HG03139 (cell line): ENCODE data around the gene CDH23.
"Not testable (repeated sequence)": the region's sequence is repeated elsewhere in the genome, so short reads cannot be mapped to it uniquely, and the experiment has no call there.

Experiments
- ATAC-seq: cut with Tn5 transposase; IDR thresholded peaks from one replicate; pipeline ENCODE4 v1.9.1; 2021; ENCODE audit not compliant: unreplicated experiment

The CDH23 gene

DNA sequence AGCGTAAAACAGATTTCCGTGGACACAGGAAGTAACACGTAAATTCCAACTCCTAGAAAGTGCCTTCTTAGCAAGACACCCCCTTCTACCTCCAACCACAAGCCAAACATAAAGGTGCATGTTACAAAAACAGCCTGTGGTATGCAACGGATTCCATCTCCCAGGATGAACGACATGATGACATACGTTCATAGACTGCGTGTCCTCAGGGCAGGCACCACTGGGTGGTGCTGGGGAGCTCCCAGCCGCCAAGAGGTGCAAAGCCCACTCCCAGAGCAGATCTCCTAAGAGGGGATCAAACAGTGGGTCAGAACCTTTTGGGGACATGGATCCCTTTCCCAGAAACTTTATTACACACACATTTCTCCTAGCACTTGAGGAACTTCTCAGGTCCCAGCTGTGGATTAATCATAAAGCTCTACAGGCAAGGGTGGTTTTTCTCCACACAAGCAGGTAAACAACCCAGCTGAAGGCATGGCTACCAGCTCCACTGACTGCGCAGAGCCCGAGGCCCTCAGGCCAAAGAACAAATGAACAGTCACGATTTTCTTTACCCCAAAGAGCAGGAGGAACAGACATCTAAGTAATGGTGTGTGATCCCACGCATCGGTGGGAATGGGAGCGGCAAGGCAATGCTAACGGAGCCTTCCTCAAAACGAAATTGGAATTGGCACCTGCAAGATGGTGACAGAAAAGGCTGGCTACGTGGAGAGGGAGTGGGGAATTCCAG lies 440.5 kb downstream of the CDH23 start:
- no peak for ATAC-seq

DNA sequence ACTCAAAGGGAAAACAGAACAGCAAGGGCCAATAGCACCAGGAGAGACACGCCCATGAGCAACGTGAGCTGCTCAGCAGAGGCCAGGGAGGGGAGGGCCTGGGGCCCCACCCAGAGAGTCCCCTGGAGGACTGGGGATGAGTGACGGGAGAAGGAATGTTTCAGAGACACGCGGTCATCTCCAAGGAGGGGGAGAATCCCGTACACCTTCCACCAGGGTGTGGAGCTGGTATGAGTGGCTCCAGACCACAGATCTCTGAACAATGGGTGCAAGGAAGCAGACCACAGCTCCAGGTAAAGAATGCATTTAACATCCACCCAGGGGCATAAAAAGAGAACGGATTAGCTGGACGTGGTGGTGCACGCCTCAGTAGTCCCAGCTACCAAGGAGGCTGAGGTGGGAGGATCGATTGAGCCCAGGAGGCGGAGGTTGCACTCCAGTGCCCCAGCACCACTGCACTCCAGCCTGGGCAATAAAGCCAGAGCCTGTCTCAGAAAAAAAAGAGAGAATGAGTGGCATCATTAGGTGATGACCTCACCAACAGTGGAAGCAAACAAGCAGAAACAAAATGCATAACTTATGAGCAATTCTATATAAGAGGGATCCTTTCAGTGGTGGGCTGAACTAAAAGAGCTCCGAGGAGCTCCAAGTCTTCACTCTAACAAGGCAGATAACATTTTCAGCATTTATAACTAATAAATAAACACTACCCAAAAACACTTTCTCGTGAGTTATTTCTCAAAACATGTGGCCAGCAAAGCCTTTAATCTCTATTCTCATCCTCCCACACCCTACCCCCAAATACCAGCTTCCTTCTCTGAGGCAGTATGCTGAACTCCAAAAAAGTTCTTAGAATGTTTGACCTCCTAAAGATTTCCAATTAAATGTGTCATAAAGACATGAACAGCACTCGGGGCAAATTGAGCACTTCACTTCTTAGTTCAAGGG lies 441.8 kb downstream of the CDH23 start:
- ATAC-seq: no peak

DNA sequence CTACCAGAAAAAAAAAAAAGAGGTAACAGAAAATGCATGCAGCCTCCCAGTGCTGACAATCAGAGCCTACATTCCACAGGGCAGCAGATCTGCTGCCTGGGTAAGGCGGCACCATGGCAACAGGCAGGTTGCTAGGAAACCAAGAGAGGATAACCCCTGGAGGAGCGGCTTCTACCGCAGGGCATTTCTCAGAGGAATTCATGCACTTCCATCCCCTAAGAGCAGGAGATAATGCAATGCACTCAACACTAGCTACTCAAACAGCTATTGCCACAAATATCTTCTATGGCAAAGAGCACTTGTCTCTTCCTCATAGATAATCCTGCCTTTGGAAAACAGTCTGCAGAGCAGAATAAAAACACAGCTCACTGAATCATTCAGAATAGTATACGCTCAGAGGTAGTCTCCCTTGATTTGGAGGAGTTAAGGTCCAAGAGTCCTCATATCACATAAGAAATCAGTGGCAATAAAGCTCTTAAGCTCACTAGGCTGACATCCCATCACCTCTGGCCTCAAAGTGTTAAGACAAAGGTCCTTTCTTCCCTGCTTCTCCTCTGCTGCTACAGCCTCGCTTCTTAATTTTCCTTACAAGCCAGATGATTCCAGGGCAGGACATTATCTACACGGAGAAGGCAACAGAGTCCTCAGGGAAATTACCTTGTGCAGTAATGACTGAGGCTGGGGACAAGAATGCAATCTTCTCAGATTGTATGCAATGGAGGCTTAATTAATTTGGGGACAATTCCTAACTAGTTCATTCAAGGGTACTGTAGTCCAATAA lies 443.6 kb downstream of the CDH23 start:
- no peak for ATAC-seq

DNA sequence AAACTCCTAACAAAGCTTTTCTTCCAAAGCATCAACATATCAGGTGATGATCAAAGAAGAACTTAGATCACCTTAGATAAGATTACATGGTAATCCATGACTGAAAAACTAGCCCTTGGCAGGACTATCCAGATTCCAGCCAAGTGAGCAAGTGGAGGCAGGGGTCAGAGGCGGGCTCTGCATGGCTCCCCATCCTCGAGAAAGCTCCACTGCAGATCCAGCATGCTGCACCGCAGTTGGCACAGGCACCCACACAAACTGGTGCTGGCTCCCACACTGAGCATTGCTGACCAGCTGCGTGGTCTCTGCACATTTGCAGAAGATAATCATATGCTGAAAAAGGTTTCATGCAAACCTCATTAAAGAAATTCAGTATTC lies 444.2 kb downstream of the CDH23 start:
- ATAC-seq: no peak

DNA sequence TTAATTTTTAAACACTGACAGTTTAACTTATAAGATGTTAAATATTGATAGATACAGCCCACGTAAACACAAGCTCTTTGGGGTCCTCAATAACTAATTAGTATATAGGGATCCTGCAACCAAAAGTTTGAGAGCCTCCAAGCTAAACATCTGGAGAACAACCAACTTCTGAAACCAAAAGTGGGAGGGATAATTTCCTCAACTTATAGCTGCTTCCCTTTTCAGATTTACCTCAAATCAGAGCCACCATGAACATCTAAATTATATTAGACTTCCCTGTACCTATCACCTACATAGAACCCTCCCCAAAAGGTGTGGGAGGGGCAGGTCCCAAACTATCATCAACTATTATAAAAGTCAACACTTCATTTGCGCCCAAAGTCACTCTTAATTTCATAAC lies 445.7 kb downstream of the CDH23 start:
- no peak for ATAC-seq

DNA sequence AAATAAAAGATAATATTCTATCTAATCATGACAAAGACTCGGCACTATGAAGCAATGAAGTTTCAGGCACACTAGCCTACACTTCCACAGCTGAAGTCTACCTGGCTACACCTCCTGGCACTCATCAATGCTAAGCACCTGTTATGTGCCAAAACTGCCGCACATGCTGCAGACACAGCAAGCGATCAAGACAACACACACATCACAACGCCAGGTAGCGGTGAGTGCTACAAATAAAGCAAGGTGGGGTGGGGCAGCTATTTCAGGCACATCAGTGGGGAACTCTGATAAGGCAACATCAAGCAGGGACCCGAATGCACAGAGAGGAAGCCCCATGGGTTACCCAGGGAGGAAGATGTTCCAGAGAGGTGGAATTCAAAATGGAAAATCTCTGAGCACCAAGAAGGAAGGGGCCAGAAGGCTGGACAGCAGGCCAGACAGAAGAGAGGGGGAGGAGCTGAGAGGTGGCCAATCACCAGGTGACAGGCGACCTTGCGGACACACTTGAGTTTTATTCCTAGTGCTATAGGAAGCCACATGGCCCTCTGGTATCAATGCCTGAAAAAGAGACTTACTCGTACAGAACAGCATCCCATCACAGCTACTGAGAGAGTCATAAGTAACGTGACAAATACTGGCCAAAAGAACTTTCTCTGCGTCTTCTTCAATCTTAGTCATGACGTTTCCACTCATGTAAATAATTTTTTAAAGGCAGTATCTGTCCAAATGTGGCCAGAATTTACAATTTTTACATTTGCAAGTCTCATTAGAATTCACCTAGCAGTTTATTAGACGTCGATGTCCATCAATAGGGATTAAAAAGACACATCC lies 446.4 kb downstream of the CDH23 start:
- no peak for ATAC-seq

DNA sequence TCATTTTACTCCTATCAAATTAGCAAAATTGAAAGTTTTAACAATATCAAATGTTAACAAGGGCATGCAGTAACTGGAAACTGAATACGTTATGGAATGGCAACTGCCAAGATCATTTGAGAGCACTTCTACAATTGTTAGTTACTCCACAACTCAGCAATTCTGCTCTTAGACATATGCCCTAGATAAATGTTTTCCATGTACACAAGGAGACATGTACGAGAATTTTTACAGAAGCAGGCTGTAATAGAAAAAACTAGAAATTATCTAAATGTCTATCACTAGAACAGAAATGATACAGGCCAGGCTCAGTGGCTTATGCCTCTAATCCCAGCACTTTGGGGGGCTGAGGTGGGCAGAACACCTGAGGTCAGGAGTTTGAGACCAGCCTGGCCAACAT lies 447.4 kb downstream of the CDH23 start:
- no peak for ATAC-seq

DNA sequence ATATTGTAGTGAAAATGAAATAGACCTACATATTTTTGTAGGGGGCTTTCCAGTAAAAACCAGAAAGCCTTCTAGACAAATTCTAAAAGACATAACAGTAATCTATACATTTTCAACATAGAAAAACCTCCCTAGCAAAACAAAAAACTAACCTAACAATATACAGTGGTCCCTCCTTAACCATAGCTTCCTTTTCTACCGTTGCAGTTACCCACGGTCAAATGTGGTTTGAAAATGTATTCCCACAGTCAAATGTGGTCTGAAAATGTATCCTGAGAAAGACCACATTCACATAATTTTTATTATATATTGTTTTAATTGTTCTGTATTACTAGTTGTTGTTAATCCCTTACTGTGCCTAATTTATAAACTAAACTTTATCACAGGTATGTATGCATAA lies 448.0 kb downstream of the CDH23 start:
- ATAC-seq: no peak

DNA sequence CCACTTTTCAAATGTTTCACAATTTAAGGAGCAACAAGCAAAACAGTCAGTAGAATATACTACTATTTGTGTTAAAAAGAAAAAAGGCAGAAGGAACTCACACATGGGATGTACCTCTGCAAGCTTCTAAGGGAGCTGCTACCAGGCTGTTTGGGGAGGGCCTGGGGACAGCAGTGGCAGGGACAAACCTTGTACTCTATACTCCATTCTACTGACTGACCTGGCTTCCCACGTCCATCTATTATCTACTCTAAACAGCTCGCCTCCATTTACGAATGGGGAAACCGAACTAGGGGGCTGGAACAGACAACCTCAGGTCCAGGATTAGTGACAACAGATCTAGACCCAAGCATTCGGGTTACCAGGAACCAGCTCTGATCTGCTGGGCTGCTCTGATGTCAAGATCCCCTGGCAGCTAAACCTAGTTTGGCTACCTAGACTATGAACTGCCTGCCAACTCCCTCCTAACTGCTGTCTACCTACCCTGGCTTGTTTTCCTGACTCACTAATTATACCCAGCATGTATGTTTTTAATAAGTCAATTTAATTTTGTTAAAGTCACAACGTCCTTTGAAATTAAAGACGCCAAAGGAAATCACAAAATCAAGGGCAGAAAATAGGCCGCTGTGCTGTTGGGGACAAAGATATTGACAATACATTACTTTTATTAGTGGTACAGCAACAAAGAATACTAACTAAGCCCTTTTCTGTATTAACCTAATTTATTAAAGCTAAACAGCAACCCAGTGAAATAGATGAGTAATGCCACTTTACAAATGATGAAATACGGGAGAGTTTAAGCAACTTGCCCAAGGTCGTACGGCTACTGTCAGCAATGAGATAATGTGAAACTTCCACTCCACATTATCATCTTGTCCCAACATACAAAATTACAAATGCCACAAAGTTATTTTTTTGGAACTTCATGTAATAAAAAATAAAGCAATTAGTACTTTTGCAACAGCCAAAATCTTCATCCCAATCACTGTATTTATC lies 449.0 kb downstream of the CDH23 start:
- ATAC-seq: no peak

DNA sequence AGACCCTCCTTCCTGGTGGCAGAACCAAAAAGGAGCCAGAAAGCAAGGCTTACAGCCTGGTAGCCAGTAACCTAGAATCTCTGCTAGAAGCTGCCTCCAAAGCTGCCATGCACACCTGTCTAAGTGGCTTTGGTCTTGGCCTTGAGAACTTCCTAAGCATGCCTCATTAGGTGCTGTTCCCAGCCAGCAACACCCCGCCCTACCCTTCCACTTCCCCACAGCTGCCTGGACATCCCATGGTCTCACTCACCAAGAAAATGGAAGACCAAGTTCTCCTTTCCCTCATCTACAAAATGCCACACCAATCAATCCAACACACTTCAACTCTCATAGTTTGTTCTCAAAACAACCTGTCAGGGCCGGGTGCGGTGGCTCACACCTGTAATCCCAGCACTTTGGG lies 450.1 kb downstream of the CDH23 start:
- ATAC-seq: no peak

DNA sequence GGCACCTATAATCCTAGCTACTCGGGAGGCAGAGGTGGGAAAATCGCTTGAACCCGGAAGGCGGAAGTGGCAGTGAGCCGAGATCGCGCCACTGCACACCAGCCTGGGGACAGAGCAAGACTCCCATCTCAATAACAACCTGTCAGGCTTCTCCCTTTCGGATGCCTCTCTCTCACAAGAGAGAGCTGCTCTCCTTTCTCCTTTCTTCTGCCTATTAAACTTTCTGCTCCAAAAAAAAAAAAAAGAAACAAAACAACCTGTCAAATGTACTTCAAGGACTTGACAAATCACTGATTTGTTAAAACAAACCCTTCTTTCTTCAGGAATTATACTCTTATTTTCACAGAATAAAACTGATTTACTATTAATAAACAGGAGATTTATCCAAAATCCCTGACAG lies 450.7 kb downstream of the CDH23 start:
- ATAC-seq: no peak

DNA sequence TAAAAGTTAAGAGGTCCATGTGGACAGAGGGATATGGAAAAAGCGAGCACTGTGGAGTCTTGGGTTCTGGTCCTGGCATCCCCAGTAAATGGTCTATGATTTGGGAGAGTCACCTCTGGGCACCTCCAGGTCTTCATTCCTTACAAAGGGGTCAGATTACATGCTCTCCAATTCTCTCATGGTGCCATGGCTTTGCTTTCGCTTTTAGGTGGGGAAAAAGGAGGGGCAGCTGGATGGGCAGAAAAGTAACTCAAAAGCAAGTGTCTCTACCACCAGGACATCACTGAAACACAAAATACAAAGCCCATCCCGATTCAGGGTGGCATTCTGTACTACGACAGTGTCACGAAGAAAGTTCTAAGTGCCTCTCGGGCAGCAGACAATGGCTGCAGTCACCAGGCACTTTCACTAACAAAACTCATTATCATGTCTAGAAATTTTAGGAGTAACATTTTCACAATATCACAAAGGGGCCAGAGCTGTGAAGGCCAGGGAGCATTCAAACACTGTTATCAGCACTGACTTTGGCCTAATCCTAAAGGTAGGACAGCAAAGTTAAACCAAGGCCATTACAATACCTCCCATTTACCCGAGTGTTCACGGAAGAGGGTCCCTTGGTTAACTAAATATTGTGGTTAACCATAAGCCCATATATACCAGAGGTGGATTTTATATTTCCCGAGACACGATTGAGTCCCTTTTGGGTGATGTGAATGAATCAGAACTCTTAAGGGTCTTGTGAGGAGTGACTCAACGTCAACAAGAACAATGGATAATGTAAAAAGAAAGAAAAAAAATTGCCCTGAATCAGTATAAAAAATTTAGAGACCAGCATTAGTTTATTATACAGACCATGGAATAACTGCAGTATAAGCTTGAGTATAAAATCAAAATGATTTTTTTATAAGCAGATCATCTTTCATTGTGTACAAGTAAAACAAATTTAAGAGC lies 451.9 kb downstream of the CDH23 start:
- ATAC-seq: no peak

DNA sequence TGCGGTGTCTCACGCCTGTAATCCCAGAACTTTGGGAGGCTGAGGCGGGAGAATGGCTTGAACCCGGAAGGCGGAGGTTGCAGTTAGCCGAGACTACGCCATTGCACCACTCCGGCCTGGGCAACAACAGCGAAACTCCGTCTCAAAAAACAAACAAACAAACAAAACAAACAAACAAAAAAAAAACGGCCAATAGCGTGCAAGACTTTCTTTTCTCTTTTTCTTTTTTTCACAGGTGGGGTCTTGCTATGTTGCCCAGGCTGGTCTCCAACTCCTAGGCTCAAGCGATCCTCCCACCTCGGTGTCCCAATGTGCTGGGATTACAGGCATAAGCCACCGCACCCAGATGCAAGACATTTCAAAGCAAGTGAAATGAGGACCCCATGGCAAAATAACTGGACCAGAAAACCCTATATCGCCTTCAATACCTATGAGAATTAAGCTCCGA lies 452.8 kb downstream of the CDH23 start:
- ATAC-seq: no peak

DNA sequence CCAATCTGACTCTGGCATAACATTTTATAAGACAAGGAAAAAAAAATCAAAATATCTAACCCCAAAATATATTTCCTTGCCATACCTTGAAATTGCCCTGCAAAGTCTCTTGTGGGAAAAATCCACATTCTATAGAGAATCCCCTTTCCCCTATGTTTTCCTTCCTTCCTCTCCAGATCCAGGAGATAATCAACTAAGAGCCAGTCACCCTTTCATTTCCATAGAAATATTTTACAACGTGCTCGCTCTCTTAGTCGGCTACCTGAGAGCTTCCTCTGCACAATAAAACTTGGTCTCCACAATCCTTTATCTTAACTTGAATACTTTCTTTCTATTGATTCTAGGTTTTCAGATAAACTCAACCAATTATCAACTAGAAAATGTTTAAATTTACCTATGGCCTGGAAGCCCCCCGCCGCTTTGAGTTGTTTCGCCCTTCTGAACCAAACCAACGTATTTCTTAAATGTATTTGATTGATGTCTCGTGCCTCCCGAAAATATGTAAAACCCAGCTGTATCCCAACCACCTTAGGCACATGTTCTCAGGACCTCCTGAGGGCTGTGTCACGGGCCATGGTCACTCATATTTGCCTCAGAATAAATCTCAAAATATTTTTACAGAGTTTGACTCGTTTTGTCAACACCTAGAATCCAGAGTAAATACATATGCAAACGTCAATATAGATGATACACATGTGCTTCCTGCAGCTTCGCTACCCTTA lies 453.5 kb downstream of the CDH23 start:
- ATAC-seq: no peak

DNA sequence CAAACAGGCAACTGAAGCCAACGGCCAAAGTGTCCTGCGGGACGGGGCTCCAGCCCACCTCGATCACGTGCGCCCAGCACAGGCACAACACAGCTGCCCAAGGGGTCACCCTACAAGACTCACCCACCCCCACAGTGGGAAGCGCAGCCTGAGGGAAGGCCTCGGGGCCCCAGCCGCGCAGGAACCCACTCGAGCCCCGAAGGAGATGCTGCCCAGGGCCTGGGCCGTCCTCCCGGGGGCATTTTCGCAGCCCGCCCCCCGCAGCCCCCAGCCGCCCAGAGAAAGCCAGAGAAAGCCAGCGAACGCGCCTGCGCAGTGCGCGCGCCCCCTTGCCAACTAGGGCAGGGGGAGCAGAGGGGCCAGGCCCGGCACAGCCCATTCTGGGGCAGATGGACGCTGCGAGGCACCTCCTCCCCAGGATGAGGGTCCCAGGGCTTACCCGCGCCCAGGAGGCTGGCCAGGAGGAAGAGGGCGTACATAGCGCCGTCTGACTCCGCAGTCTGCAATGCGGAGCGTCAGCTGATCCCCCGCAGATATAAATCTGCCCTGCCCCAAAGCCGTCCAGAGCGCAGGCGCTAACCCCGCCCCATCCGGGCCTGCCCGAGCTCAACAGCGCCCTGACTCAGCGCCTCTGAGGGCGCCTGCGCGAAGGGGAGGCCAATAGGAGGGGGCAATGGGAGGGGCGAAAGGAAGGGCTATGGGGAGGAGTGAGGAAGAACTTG lies 454.2 kb downstream of the CDH23 start, which contains the start of gene PSAP:
Gene PSAP (minus strand): TSS at position 509 of the 722 bp plus-strand sequence. CDS start 30 bp downstream, at position 479.
- peak; percentile 86 for ATAC-seq

DNA sequence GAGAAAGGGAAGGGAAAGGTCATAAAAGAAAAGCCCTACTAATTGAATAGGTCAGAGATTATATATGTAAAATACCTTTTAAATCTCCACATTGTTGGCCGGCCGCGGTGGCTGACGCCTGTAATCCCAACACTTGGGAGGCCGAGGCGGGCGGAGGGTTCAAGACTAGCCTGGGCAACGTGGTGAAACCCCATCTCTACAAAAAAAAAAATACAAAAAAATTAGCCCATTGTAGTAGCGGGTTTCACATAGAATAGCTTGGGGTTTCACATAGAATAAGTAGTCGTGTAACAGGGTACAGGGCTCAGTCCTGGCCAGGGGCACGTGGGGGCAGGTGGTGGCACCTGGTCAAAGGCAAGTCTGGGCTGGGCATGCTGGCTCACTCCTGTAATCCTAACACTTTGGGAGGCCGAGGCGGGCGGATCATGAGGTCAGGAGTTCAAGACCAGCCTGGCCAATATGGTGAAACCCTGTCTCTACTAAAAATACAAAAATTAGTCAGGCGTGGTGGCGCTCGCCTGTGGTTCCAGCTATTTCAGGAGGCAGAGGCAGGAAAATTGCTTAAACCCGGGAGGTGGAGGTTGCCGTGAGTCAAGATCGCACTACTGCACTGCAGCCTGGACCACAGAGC lies 454.9 kb downstream of the CDH23 start:
- not testable (repeated sequence) for ATAC-seq
